GM08714 (cell line): Measurements from ENCODE around the gene ERBB4.

Experiments
- H3K4me3 ChIP-seq: fragments of 200-500 bp; sonication (Bioruptor generic); 2 replicates; pipeline ENCODE4 v1.5.1; 2014; ENCODE audit warnings: mild to moderate bottlenecking, low read length, inconsistent platforms
- ZNF274 ChIP-seq: IDR thresholded peaks from 2 replicates; pipeline ENCODE4 v1.6.1; 2012; ENCODE audit warnings: mild to moderate bottlenecking, low read depth, low read length

Gene ERBB4

GRCh38 chr2:211934811-211935210 lies 603.8 kb downstream of the ERBB4 start:
- H3K4me3 ChIP-seq, result no peak overlapping the region
- no peak for TF ChIP-seq ZNF274

GRCh38 chr2:211931314-211931713 lies 607.3 kb downstream of the ERBB4 start:
- H3K4me3 ChIP-seq, result no peak overlapping the region
- TF ChIP-seq ZNF274, result no peak

DNA sequence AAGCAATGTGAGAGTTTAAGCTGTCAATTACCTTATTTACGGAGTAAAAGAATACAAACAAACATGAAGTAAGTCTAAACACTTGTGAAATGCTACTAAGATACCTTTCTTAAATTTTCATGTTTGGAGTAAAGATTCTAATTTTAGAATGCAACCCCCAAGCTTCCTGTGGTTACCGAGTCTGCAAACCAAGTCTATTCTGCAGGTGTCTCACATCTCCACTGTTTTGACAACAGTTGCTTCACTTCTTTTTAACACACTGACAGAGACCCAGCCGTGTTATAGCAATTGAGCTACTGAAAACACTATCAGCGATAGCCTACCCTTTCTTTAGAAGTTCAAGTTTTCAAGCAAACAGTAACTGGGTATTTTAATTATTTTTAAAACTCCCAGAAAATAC lies 608.3 kb downstream of the ERBB4 start:
- H3K4me3 ChIP-seq, result no peak overlapping the region
- TF ChIP-seq ZNF274, result no peak

DNA sequence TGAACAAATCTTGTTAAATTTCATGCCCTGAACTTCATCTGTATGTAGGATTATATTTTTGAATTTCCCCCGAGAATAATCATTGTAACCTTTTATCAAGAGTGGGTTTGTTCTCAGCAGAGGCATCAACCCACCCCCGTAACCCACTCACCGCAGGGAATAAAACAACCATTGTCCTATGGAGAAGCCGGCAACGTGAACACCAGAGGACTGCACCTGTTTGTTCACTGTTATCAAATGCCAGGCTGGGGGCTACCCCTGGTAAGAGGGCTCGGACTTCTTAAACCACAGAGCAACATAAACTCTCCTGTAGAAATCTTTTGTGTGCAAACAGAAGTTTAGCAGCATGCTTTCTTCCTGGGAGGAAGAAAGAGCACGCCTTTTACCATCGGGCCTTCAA lies 610.4 kb downstream of the ERBB4 start:
- no peak overlapping the region for H3K4me3 ChIP-seq
- TF ChIP-seq ZNF274, result no peak

GRCh38 chr2:211923019-211923418 lies 615.6 kb downstream of the ERBB4 start:
- TF ChIP-seq ZNF274, result no peak
- no peak overlapping the region for H3K4me3 ChIP-seq

DNA sequence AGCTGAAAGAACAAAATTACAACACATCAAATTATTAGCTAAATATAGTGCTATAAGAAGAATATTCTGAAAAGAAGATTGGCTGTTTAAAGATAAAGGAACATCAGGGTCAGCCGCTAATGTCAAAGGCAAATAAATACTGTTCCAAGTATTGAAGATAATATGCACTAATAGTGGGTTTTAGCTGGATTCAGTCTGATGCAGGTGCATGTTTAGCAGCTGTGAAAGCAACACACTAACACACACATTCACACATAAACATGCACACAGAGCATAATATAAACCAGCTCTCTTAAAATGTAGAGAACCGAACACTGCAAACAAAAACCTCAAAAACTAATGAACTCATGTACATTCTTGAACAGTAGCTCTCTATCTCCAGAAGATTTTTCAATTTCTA lies 634.6 kb downstream of the ERBB4 start:
- no peak for TF ChIP-seq ZNF274
- no peak overlapping the region for H3K4me3 ChIP-seq

- no peak for TF ChIP-seq ZNF274
- no peak overlapping the region for H3K4me3 ChIP-seq
Observed at GRCh38 chr2:211901226-211901846, 637.3 kb downstream of the ERBB4 start.

GRCh38 chr2:211900518-211900917 lies 638.1 kb downstream of the ERBB4 start:
- H3K4me3 ChIP-seq, result no peak overlapping the region
- no peak for TF ChIP-seq ZNF274

- TF ChIP-seq ZNF274, result no peak
Observed at GRCh38 chr2:211900000-211900399, 638.6 kb downstream of the ERBB4 start.

DNA sequence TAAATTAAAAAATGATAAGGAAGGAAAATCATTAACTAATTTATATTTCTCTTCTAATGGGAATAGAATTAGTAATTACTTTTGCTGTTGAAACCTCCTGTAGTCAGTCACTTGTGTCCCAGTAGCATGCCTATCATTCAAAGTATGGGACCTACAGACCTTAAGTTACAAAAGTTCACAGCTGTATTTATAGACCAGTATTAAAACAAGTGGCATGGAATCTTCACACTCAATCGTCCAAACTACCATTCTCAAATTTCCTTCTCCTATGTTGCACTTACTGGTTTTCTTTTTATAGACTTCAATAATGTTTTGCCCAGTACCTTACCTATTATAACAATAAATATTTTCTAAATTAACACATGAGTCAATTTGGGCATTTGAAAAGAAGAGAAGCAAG lies 639.9 kb downstream of the ERBB4 start:
- TF ChIP-seq ZNF274, result no peak
- no peak overlapping the region for H3K4me3 ChIP-seq

More at GRCh38 chr2:211900000-211900399, 638.6 kb downstream of the ERBB4 start:
- no peak overlapping the region for H3K4me3 ChIP-seq

- no peak overlapping the region for H3K4me3 ChIP-seq
- no peak for TF ChIP-seq ZNF274
Observed at GRCh38 chr2:211881449-211881848, 657.2 kb downstream of the ERBB4 start.

DNA sequence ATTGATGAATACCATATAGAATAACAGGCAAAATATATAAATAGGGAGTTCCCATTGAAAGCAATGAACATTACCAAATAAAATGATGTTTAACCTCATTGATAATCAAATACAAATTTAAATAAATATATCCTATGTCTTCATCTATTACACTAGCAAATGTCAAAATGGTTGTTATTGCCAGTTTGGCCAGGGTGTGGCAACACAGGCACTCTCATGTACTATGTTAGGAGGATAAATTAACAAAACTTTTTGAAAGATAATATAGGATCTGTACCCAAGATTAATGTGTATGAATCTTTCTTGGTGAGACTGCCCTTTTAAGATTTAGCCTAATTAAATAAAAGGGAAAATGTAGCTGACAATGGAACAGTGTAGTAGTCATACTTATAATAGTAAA lies 659.3 kb downstream of the ERBB4 start:
- TF ChIP-seq ZNF274, result no peak
- H3K4me3 ChIP-seq, result no peak overlapping the region

DNA sequence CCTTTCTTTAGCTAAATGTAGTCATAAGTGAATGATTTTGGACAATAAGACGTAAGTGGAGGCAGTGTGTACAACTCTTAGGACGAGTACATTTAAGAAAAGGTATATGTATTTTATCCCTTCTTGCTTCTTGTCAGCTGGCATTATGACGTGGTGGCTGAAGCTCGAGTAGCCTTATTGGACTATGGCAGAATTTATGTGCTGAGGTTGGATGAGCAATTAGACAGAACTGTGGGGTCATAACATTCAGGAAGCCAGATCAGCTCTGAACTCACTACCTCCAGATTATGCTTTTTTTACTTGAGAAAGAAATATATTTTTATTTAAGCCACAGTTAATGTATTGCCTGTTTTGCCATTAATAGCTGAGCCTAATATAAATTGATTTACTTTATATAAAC lies 661.5 kb downstream of the ERBB4 start:
- no peak for TF ChIP-seq ZNF274
- H3K4me3 ChIP-seq, result no peak overlapping the region

GRCh38 chr2:211875488-211875887 lies 663.1 kb downstream of the ERBB4 start:
- TF ChIP-seq ZNF274, result no peak
- no peak overlapping the region for H3K4me3 ChIP-seq

GRCh38 chr2:211868996-211869533 lies 669.5 kb downstream of the ERBB4 start:
- no peak overlapping the region for H3K4me3 ChIP-seq
- no peak for TF ChIP-seq ZNF274
